ENCODE data around the gene MRPL3. TPM values are rescaled to one million over a fixed set of nuclear protein-coding genes. Genes with fewer than 3 reads are reported as not detected.

Gene MRPL3
- total RNA-seq, 1 experiment from 2014 or later: 142 TPM

GRCh38 chr3:131540821-131541220, 38.0 kb upstream of the MRPL3 start:
- H3K4me3 ChIP-seq (replicated peaks in 1 of 2; ENCODE audit: low read depth in 1 of 2, low read length in 2 of 2): no peak overlapping the region
- no peak overlapping the region for H2AFZ ChIP-seq (ENCODE audit: low read depth, low read length, poor library complexity, severe bottlenecking)
- DNase-seq (ENCODE audit: low read depth, low spot score) (no peak), ATAC-seq (no peak)
- H4K20me1 ChIP-seq (ENCODE audit: insufficient read depth): no peaks in the 10 kb centered on the region
- H3K27me3 ChIP-seq (ENCODE audit: insufficient read depth, low read length): no peaks in the 10 kb centered on the region
- H3K9me3 ChIP-seq (ENCODE audit: control insufficient read depth in 1 of 2, insufficient read depth in 1 of 2, low read depth in 1 of 2, low read length in 2 of 2): no peaks in the 10 kb centered on the region
- H3K9ac ChIP-seq (ENCODE audit: low read length): no peak overlapping the region
- no peak overlapping the region for H3K27ac ChIP-seq (ENCODE audit: low read depth, low read length)
- H3K4me2 ChIP-seq (ENCODE audit: low read length): no peak overlapping the region
- no peaks in the 10 kb centered on the region for H3K79me2 ChIP-seq (ENCODE audit: insufficient read depth, low read length)
- POLR2A ChIA-PET: no interaction called here
- intact Hi-C loops (cut with micrococcal nuclease): no loop called here
- CTCF ChIA-PET: no interaction called here
- peaks cover 7 to 14% of the 10 kb centered on the region in 2 experiments for H3K4me1 ChIP-seq (ENCODE audit: control insufficient read depth in 1 of 2, insufficient read depth in 2 of 2, low read length in 2 of 2)
- no TSS peak for BruUV-seq (replicated peaks)
- H3K36me3 ChIP-seq (ENCODE audit: control insufficient read depth in 1 of 2, insufficient read depth in 2 of 2, low read length in 2 of 2): no peaks in the 10 kb centered on the region
- RAD21 ChIA-PET (ENCODE audit: low non-redundant PET in 1 of 2, low total read pairs in 2 of 2, uncharacterized antibody in 2 of 2, unreplicated experiment in 2 of 2): no interaction called here
- TF ChIP-seq RAD21 (IDR thresholded peaks at IDR 0.05; ENCODE audit: low read depth) (no peak), EGR1 (IDR thresholded peaks at IDR 0.05; ENCODE audit: low read depth) (no peak), EZH2phosphoT487 (IDR thresholded peaks at IDR 0.05; ENCODE audit: borderline replicate concordance) (no peak), TCF7L2 (IDR thresholded peaks at IDR 0.05; ENCODE audit: borderline replicate concordance, extremely low read depth, insufficient read depth, insufficient read length) (no peak), EZH2 (IDR thresholded peaks at IDR 0.05) (no peak), POLR2A (IDR thresholded peaks at IDR 0.05; ENCODE audit: borderline replicate concordance, extremely low read depth, insufficient read depth, insufficient read length) (no peak)
- H3K9me2 ChIP-seq (ENCODE audit: insufficient read depth): no peaks in the 10 kb centered on the region

- Histone ChIP-seq H3K27ac (ENCODE audit: low read depth, low read length) (no peak overlapping the region), H3K9me3 (ENCODE audit: control insufficient read depth in 1 of 2, insufficient read depth in 1 of 2, low read depth in 1 of 2, low read length in 2 of 2) (no peaks in the 10 kb centered on the region), H3K4me2 (ENCODE audit: low read length) (no peak overlapping the region), H3K9ac (ENCODE audit: low read length) (no peak overlapping the region), H3K4me3 (replicated peaks in 1 of 2; ENCODE audit: low read depth in 1 of 2, low read length in 2 of 2) (no peak overlapping the region), H2AFZ (ENCODE audit: low read depth, low read length, poor library complexity, severe bottlenecking) (no peak overlapping the region), H3K9me2 (ENCODE audit: insufficient read depth) (no peaks in the 10 kb centered on the region), H4K20me1 (ENCODE audit: insufficient read depth) (no peaks in the 10 kb centered on the region), H3K4me1 (ENCODE audit: control insufficient read depth in 1 of 2, insufficient read depth in 2 of 2, low read length in 2 of 2) (peaks cover 7 to 14% of the 10 kb centered on the region in 2 experiments), H3K79me2 (ENCODE audit: insufficient read depth, low read length) (no peaks in the 10 kb centered on the region), H3K27me3 (ENCODE audit: insufficient read depth, low read length) (no peaks in the 10 kb centered on the region), H3K36me3 (ENCODE audit: control insufficient read depth in 1 of 2, insufficient read depth in 2 of 2, low read length in 2 of 2) (no peaks in the 10 kb centered on the region)
- ChIA-PET RAD21 (ENCODE audit: low non-redundant PET in 1 of 2, low total read pairs in 2 of 2, uncharacterized antibody in 2 of 2, unreplicated experiment in 2 of 2) (no interaction called here), POLR2A (no interaction called here), CTCF (no interaction called here)
- intact Hi-C loops (cut with micrococcal nuclease): no loop called here
- ATAC-seq (no peak), DNase-seq (ENCODE audit: low read depth, low spot score) (no peak)
- no TSS peak for BruUV-seq (replicated peaks)
- TF ChIP-seq ZBTB33 (IDR thresholded peaks at IDR 0.05; ENCODE audit: extremely low read depth, insufficient replicate concordance, low read length) (no peak), YY1 (IDR thresholded peaks at IDR 0.05; ENCODE audit: extremely low read depth, insufficient replicate concordance, low read depth, low read length) (no peak), EGR1 (IDR thresholded peaks at IDR 0.05; ENCODE audit: low read depth) (no peak), CTCF (IDR thresholded peaks at IDR 0.05 in 2 of 3, conservative IDR thresholded peaks at IDR 0.05 in 1 of 3; ENCODE audit: borderline replicate concordance in 1 of 3, insufficient read depth in 1 of 3, low read depth in 2 of 3, low read length in 2 of 3) (no peak), RAD21 (IDR thresholded peaks at IDR 0.05; ENCODE audit: low read depth) (no peak), JUND (IDR thresholded peaks at IDR 0.05) (no peak), POLR2A (IDR thresholded peaks at IDR 0.05; ENCODE audit: borderline replicate concordance, extremely low read depth, insufficient read depth, insufficient read length) (no peak), CEBPB (IDR thresholded peaks at IDR 0.05; ENCODE audit: low read depth) (no peak), ZNF274 (IDR thresholded peaks at IDR 0.05; ENCODE audit: low read depth, low read length) (no peak), ATF3 (IDR thresholded peaks at IDR 0.05) (no peak)
Measured at GRCh38 chr3:131540143-131540542, 37.4 kb upstream of the MRPL3 start.

Measured in HCT116 (cell line).